NCI-H524 (cell line): ENCODE data around the gene ANKRD42.
"Not testable (repeated sequence)": the region's sequence is repeated elsewhere in the genome, so short reads cannot be mapped to it uniquely, and the experiment has no call there.

Experiments used
- DNase-seq, 2 experiments: peaks; one replicate each; lab custom pipeline; 2025; lab: John Stamatoyannopoulos, UW

ANKRD42 gene

GRCh38 chr11:83241291-83241946, 47.9 kb downstream of the ANKRD42 start:
- peak; percentile 28 to 65 for DNase-seq

DNA sequence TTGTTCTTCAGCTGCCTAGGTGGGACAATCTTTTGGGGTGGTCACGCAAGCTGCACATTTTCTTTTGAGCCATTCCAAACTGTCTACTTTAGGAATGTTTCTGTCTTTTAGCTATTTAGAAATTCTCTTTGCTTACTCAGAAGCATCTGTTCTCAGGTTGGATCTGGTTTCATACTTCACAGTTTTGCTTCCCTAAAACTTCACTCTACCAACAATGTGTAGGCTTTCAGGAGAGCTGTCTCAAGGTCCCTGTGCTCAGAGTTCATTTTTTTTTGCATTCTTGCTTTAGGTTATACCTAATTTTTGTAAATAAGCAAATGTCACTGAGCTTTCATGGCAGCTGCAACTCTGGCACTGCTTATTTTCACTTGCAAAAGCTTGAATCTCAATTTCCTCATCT, 55.9 kb downstream of the ANKRD42 start:
- no peak for DNase-seq

DNA sequence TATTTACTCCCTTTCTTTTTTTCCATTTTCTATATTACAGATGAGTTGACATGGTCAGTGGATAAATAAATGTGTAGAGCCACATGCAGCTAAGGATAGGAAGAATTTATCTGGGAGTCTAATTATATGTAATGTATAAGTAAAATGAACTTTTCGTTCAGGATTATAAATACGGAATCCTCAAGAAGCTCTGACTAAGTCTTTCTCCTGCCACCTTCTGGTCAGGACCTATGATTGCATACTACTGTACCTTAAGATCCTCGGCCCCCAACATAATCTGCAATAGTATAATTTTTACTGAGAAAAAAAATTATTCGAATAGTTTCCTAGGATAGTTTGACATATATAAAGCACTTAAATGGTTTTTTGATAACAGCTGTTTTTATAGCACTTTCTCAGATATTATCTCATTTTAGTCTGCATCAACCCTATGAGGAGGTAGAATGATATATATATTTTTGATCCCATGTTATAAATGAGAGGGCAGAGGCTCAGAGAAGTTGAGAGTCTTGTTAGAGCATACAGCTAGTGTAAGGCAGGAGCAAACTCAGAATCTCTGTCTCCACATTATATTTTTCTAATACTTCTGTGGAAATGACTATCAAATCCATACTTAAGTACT, 56.6 kb downstream of the ANKRD42 start:
- peak in 1 of 2 experiments; percentile 42 for DNase-seq

- no peak for DNase-seq
Measured at GRCh38 chr11:83252266-83252665, 58.8 kb downstream of the ANKRD42 start.

DNA sequence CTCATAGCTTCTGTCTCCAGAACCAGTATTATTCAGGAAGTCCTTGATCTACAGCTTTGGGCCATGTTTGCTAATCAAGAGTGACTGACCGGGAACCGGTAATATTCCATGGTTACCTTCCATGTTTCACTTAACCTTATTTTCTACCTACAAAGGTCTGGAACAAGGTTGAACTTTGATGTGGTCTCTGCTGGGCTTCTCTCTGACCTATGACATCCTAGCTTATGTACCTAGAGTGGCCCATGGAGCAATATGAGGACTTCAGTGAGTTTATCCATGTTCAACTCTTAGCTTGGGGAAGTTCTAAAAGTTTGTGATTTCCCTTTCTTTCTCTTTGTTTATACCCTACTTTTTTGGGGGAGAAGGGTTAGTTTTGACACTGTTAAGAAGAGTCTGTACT, 59.4 kb downstream of the ANKRD42 start:
- no peak for DNase-seq

DNA sequence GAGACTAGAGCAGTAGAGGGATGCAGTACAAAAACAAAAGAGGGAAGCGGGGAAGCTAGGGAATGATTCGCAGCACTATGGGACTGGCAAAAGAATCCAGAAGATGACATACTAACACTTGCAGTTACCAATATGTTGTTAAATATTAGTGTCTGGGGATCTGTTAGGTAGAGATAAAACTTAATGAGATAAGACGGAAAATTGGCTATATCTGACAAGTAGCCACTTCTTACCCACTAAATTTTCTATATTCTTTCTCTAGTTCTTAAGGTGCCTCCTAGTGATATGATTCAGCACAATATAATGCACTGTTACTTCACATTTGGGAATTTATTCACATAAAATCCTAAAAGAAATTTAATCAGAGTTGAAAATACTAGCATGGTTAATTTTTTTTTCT, 61.9 kb downstream of the ANKRD42 start:
- no peak for DNase-seq

DNA sequence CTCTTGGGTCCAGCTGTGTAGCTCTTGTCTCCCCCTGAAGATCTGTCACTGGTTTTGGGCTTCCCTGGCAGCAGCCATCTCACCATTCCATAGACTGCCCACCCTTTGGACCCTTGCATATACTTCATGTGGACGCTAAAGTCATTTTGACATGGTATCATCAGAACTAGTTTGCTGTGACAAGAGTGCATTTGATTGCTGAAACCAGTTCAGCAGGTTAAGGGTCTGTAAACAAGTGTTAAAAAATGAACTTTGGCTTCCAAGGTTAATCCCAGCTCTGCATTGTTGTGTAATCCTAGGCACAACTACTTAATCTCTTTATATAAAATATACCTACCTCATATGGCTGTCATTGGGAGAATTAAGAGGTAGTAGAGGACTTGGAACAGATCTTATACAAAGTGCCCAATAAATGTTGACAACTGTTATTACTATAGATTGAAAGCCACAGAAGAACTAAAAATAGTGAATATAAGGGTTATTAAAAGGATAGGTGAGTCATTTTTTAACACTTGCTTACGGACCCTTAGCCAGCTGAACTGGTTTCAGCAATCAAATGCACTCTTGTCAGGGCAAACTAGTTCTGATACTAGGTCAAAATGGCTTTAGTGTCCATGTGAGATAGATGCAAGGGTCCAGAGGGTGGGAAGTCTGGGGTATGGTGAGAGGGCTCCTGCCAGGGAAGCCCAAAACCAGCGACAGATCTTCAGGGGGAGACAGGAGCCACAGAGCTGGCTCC, 63.3 kb downstream of the ANKRD42 start:
- no peak for DNase-seq

GRCh38 chr11:83257761-83258168, 64.3 kb downstream of the ANKRD42 start:
- DNase-seq = no peak

DNA sequence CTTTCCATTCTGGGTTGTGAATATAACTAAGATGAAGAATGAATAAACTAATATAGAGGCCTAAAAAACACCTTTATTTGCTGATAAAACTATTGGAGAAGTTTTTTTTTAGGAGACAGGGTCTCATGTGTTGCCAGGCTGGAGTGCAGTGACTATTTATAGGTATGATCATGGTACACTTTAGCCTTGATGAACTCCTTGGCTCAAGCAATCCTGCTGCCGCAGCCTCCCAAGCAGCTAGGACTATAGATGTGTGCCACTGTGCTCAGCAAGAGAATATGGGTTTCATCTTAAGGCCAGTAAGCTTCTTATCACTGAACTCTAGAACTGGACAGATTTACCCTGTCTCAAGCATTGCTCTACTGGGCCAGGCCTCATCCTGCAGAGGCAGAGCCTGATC, 66.0 kb downstream of the ANKRD42 start:
- DNase-seq = no peak

- DNase-seq = no peak
Measured at GRCh38 chr11:83265331-83265730, 71.8 kb downstream of the ANKRD42 start.

- DNase-seq = not testable (repeated sequence)
Measured at GRCh38 chr11:83269080-83269479, 75.6 kb downstream of the ANKRD42 start.

DNA sequence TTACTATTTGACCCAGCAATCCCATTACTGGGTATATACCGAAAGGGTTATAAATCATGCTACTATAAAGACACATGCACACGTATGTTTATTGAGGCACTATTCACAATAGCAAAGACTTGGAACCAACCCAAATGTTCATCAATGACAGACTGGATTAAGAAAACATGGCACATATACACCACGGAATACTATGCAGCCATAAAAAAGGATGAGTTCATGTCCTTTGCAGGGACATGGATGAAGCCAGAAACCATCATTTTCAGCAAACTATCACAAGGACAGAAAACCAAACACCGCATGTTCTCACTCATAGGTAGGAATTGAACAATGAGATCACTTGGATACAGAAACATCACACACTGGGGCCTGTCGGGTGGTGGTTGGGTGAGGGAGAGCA, 78.2 kb downstream of the ANKRD42 start:
- DNase-seq = not testable (repeated sequence)

GRCh38 chr11:83272627-83273026, 79.1 kb downstream of the ANKRD42 start:
- DNase-seq = no peak

DNA sequence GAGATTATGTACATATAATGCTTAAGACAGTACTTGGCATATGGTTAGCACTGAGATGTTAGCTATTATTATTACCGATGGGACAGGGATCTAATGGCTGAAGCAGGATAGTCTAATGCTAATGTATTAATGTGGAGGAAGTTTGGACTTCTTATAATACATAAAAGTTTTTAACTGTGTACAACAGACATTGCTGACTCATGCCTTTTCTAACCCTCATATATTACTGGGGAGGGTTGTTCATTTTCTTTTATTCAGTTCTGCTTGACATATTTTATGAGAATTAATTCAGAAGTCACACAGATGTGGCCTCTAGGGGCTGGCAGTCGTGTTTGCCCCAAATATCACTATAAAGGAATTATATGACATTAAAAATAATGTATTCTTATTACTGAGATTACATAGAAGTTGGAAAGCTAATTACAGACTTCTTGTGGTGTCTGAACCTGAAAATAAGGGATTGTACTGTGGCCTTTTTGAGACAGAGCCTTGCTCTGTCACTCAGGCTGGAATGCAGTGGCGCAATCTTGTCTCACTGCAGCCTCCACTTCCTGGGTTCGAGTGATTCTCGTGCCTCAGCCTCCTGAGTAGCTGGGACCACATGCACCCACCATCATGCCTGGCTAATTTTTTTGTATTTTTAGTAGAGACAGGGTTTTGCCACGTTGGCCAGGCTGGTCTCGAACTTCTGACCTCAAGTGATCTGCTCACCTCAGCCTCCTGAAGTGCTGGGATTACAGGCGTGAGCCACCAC, 82.6 kb downstream of the ANKRD42 start:
- DNase-seq = no peak

DNA sequence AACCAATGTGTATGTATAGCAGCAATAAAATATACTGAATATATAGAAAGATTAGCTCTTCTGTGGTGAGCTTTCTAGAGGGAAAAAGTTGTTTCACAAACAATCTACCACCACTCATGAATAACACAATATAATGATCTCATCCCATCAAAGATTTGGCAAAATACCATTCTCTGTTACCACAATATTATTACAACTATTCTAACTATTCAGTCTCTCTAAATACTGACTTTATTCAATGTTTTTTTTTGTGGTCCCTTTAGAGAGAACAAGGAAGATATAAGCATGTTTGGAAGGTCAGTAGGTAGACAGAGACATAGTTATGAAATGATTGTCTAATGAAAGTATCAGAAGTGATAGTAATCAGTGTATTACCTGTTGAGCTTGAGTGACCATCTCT, 84.8 kb downstream of the ANKRD42 start:
- no peak for DNase-seq

GRCh38 chr11:83280256-83280655, 86.7 kb downstream of the ANKRD42 start:
- DNase-seq = no peak

GRCh38 chr11:83282084-83282716, 88.7 kb downstream of the ANKRD42 start:
- no peak for DNase-seq

- peak; percentile 8 to 53 for DNase-seq
Measured at GRCh38 chr11:83284501-83285150, 91.1 kb downstream of the ANKRD42 start.

GRCh38 chr11:83285151-83285770, 91.7 kb downstream of the ANKRD42 start:
- DNase-seq = peak in 1 of 2 experiments; percentile 76

DNA sequence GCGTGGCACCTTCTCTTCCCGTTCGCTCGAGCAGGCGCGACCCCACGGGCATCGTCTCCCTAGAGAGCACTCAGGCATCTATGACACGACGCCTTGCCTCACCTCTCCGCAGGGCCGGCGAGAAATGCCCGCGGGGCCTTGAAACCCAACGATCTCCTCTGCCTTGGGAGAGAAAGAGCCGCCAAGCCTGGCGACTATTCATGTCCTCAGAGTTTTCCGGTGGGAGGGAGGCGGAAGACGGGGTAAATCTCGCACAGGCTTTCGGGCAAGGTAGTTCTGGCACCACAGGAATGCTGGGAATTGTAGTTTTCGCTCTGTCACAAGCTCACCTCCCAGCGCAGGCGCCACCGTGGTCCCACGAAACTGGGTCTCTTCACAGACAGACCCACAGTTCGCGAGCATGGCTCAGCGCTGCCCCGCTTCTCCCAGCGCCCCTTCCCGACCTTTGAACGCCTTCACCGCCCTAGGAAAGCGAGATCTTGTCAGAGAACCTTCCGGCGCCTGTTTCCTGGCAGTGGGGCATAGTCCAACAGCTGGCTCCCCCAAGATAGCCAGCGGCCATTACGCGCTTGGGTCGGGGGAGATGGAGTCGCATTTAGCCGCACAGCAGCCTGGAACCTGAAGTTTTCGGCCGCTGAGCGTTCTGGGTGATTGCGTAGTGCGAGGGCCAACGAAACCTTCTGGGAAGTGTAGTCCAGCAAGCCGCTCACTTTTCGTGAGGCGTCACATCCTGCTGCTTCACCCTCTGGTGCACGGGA, 92.4 kb downstream of the ANKRD42 start, which contains the start of gene CCDC90B:
TSS of gene CCDC90B (minus strand) at position 597 of the 758 bp plus-strand sequence. CDS start at position 202, 395 bp downstream.
- peak; percentile 94 to 96 for DNase-seq
